HG03521 (cell line): ENCODE results near the gene ACSS2.
A peak's percentile ranks its signal among the peaks of the same experiment; 100 is the strongest.

ENCODE experiments used
- ATAC-seq: cut with Tn5 transposase; IDR thresholded peaks from one replicate; pipeline ENCODE4 v1.9.1; 2021; ENCODE audit warnings: mild to moderate bottlenecking, moderate library complexity; ENCODE audit not compliant: unreplicated experiment

The ACSS2 gene

GRCh38 chr20:34876406-34877282, at the start of gene ACSS2:
Gene ACSS2, plus strand, starts transcription at chr20:34876612. Its CDS starts 34 bp downstream, at chr20:34876646.
- ATAC-seq, result peak; percentile 66

- ATAC-seq, result no peak
Observed at GRCh38 chr20:34829191-34829590, 47.2 kb upstream of the ACSS2 start.

DNA sequence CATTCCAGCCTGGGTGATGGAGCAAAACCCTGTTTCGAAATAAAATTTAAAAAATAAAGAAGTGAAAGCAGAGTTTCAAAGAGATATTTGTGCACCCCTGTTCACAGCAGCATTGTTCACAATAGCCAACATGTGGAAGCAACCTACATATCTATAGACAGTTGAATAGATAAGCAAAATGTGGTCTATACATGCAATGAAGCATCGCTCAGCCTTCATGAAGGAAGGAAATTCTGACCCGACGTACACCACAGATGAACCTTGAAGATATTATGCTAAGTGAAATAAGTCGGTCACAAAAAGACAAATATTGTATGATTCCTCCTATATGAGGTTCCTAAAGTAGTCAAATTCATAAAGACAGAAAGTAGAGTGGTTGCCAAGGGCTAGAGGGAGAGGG, 44.5 kb upstream of the ACSS2 start:
- ATAC-seq, result no peak

GRCh38 chr20:34834459-34834893, 41.9 kb upstream of the ACSS2 start:
- no peak for ATAC-seq

DNA sequence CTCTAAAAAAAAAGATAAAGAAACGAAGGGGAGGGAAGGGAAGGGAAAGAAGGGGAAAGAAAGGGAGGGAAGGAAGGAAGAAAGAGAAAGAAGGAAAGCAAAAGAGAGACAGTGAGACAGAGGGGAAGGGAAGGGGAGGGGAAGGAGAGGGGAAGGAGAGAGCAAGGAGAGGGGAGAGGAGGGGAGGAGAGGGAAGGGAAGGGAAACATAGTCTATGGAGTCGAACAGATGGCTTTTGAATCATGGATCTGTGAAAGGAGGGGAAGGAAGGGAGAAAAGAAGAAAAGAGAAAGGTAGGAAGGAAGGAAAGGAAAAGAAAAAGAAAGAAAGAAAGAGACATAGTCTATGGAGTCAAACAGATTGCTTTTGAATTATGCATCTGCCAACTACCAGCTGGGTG, 34.3 kb upstream of the ACSS2 start:
- no peak for ATAC-seq

DNA sequence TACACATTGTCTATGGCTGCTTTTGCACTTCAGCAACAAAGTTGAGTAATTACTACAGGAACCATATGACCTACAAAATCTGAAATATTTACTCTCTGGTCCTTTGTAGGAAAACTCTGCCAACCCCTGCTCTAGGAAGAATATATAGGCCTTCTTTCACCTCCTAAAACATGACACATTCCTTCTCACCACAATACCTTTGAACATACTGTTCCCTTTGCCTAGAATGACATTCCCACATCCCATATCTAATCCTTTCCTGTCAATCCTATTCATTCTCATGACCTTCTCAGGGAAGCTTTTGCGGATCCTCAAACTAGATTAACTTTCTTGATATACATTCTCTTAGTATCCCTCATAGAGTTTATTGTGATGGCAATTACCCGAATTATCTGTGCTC, 33.0 kb upstream of the ACSS2 start:
- ATAC-seq, result no peak

DNA sequence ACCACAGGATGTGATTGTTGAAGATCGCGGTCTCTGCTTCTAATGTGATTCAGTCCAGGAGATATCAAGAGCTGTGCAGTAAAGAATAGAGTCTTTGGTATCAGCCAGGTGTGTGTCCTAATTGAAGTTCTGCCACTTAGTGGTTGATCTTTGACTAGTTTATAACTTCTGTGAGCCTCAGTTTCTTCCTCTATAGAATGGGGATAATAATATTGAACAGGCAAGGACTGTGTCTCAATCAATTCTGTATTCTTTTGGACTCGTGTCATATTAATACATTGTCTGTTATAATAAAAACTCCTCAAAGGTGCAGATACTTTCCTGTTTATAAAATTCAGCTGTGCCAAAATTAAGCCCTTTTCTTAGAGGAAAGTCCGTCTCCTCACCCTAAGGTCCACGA, 27.8 kb upstream of the ACSS2 start:
- no peak for ATAC-seq

- ATAC-seq, result no peak
Observed at GRCh38 chr20:34849778-34850177, 26.6 kb upstream of the ACSS2 start.

DNA sequence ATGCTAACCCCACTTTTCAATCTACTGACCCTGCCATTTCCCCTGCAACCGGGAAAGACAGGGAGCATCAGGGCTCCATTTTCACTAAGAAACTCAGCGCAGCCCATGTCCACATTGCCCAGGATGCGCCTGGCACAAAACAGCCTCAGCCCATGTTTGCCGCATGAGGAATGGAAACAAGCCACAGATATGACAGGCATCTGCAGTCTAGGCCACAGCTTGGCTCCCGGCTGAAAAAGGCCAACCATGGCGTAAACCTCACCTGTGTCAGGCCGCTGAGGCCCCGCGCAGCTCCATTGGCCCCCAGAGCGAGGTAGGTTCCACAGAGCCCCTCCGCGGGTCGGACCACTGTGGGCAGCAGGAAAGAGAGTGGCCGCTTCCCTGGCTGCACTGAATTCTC, 25.4 kb upstream of the ACSS2 start:
- no peak for ATAC-seq

DNA sequence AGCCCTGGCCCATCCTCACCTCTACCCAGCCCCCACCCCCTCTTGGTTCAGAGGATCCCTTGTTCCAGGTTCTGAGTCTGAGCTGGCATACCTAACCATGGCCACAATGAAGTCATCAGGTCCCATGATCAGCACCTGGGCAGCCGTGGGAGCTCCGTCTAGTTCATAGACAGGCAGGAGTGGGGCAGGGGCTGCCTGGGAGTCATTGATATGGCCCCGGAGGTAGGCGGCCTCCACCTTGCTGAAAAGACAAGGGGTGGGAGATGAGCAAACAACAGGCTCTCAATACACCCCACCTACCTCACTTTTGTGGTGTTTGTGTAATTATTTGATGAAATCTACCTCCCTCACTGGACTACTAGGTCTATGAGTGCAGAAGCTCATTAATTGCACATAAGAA, 24.1 kb upstream of the ACSS2 start:
- ATAC-seq, result no peak

- no peak for ATAC-seq
Observed at GRCh38 chr20:34859367-34859766, 17.0 kb upstream of the ACSS2 start.

DNA sequence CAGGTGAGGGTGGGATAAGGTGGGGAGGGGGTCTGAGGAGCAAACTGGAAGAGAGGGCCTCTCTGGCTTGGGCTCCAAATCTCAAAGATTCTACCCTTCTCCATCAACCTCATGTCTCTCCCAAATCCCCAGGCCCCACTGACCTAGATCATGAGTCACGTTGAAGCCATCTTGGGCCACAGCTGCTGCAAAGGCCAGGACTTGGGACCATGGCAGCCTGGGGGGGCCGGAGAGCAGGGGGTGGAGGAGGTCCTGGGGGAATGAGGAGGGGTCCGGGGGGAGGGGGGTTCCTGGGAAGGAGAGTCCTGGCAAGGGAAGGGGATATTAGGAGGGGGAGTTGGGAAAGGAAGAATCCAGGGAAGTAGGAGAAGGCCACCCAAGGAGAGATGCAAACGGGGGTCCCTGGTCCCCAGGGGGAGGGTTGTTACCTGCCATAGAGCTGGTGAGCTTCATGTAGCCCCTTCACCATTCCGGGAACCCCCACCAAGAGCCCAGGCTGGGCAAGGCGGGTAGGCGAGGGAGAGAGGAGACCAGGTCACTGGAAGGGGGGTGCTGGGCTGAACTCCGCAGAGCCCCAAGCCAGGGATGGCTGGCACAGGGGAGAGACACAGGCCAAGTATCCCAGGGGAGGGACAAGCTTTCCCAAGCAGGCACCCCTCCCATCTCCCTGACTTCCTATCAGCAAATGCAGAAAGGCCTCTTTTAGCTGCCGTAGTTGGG, 16.4 kb upstream of the ACSS2 start:
- no peak for ATAC-seq

GRCh38 chr20:34861386-34862084, 14.9 kb upstream of the ACSS2 start:
- ATAC-seq, result no peak

DNA sequence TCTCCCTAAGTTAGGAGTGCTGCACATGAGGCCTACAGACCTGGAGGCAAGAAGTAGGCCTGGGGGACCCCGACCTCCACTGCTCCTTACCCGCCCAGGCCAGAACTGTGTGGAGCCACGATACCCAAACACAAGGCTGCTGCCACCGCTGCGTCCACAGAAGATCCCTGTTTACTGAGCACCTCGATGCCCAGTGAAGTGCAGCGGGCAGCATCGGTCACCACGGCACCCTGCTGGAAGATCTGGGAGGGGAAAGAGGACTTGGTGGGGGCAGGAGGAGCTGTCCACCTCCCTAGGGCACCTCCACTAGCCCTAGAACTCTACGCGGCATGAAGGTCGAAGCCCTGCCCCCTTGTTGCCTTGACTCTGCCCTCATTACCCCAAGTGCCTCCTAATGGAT, 13.7 kb upstream of the ACSS2 start:
- ATAC-seq, result no peak

GRCh38 chr20:34863421-34863965, 12.9 kb upstream of the ACSS2 start:
- ATAC-seq, result no peak

DNA sequence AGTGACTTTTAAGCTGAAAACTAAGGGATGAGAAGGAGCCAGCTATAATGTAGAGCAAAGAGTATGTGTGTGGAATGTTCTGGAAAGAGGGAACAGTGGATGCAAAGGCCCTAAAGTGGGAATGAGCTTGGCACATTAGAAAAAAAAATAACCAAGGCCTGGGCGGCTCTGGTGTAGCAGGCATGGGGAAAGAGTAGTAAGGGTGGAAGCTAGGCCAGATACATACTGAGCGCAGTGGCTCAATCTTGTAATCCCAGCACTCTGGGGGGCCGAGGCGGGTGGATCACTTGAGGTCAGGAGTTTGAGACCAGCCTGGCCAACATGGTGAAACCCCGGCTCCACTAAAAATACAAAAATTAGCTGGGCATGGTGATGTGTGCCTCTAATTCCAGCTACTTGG, 12.2 kb upstream of the ACSS2 start:
- ATAC-seq, result no peak

DNA sequence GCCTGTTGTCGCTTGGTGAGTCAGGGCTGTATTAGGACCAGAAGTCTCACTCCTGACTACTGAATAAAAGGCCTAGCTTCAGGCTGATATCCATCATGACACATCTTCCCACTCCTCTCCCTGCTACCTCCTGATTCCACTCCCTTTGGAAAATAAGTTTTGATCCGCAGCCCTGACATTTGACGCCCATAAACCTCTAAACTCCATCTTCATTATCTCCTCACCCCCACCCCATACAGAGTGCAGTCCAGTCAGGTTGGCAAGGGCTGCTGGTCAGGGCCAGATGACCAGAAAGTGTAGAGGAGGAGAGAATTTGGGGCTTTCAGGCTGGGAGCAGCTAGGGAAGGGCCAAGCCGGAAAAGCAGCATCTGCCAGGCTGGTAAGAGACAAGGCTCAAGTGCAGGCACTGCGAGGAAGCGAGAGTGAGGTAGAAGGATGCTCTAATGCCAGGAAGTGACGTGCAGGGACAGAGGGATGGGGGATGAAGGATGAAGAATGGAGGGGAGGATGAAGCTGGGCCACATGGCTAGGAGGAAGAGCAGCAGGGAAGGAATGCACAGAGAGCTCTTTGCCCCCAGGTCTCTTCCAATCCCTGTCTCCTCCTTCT, 5.0 kb upstream of the ACSS2 start:
- ATAC-seq, result no peak

DNA sequence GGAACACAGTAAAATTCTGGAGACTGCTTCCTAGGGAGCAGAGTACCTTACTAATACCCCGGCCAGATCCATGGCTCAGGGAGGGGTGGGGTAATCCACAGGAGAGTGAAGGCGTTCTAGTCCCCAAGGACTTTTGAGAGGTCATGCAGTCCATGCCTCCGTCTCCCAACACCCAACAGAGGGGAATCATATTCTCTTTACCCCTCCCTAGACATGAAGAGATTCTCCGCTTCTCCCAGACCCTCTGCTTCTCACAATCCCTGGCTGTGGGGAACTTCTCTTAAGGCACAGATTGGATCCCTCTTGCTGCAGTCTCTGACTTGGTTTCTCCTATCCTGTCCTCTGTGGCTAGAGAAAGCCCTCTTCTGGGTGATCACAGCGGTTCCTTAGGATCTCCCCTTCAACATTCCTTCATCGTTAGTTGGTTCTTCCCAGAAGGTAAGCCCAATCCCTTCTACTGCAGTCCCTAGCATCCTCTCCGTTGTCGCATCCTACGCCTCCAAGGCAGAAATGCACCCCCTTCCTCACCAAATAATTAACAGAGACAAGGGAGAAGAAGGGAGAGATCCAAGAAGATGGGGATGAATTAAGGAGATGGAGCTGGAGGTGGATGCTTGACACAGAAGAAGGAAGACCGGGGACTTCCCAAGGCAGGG, 4.3 kb upstream of the ACSS2 start:
- ATAC-seq, result no peak

GRCh38 chr20:34872622-34873224, 3.7 kb upstream of the ACSS2 start, which contains the start of gene GGT7:
Gene GGT7, minus strand, starts transcription at chr20:34872856. Its CDS starts 41 bp downstream, at chr20:34872815.
- peak; percentile 32 for ATAC-seq

- ATAC-seq, result no peak
Observed at GRCh38 chr20:34873583-34874093, 2.8 kb upstream of the ACSS2 start.
